Right atrium auricular region (tissue), 2 donors: ENCODE data around the gene EXOC4. TPM values are rescaled to one million over a fixed set of nuclear protein-coding genes. Genes with fewer than 3 reads are reported as not detected.

Experiments used
- DNase-seq: peaks from one replicate; pipeline ENCODE4 v3.0.0-alpha.2; 2019; ENCODE audit warnings: low spot score
- H3K27ac ChIP-seq, 2 donors: fragments of 200-600 bp; sonication (generic); 1 replicate in 1 of 2; 2 replicates in 1 of 2; pipeline ENCODE4 v1.5.1; 2016 to 2019
- H3K27me3 ChIP-seq, 2 donors: fragments of 200-600 bp; sonication (generic); one replicate each; pipeline versions ENCODE4 v1.5.1 to v1.6.0; 2017 to 2019
- H3K36me3 ChIP-seq: fragments of 200-600 bp; sonication (generic); one replicate; pipeline ENCODE4 v1.5.1; 2016
- H3K4me1 ChIP-seq, 2 donors: fragments of 200-600 bp; sonication (generic); one replicate each; pipeline versions ENCODE4 v1.5.1 to v1.6.0; 2017 to 2019
- H3K4me3 ChIP-seq, 2 donors: fragments of 200-600 bp; sonication (generic); 1 replicate in 1 of 2; 2 replicates in 1 of 2; pipeline ENCODE4 v1.5.1; 2017 to 2019; ENCODE audit warnings: mild to moderate bottlenecking in 1 of 2, moderate library complexity in 1 of 2
- H3K9me3 ChIP-seq, 2 donors: fragments of 200-600 bp; sonication (generic); one replicate each; pipeline ENCODE4 v1.5.1; 2019
- CTCF ChIP-seq, 2 donors: fragments of 200-600 bp; sonication (generic); IDR thresholded peaks; one replicate each; pipeline ENCODE4 v1.5.1; 2019; ENCODE audit warnings: antibody characterized with exemption in 2 of 2
- total RNA-seq, 2 donors: library from RNA; depleted of rRNA; stranded (reverse); fragments of >200 nt; gene quantifications; one replicate each; pipeline ENCODE4 v1.1.0, GENCODE V29; 2016

Gene EXOC4
- total RNA-seq, 2 donors from 2014 or later = 24.7 to 30.6 TPM

- Histone ChIP-seq H3K4me1 (peaks cover 0 to 11% of the 10 kb centered on the region in 2 donors), H3K9me3 (no peaks in the 10 kb centered on the region), H3K27me3 (no peaks in the 10 kb centered on the region), H3K4me3 (no peak overlapping the region), H3K27ac (no peak overlapping the region), H3K36me3 (no peaks in the 10 kb centered on the region)
- no peak for DNase-seq
- TF ChIP-seq CTCF (IDR thresholded peaks at IDR 0.05) = no peak
These were observed 570.1 kb downstream of the EXOC4 start for GRCh38 chr7:133822868-133823552.

- H3K27ac ChIP-seq = no peak overlapping the region
These were observed 571.3 kb downstream of the EXOC4 start for GRCh38 chr7:133824132-133824531.

GRCh38 chr7:133827707-133828623, 575.1 kb downstream of the EXOC4 start:
- Histone ChIP-seq H3K27me3 (no peaks in the 10 kb centered on the region), H3K4me1 (peaks cover 0 to 7% of the 10 kb centered on the region in 2 donors), H3K9me3 (no peaks in the 10 kb centered on the region), H3K27ac (no peak overlapping the region), H3K4me3 (no peak overlapping the region), H3K36me3 (no peaks in the 10 kb centered on the region)
- no peak for TF ChIP-seq CTCF (IDR thresholded peaks at IDR 0.05)
- no peak for DNase-seq

More at GRCh38 chr7:133824132-133824531, 571.3 kb downstream of the EXOC4 start:
- no peak for TF ChIP-seq CTCF (IDR thresholded peaks at IDR 0.05)
- H3K27me3 ChIP-seq = no peaks in the 10 kb centered on the region
- H3K9me3 ChIP-seq = no peaks in the 10 kb centered on the region
- H3K36me3 ChIP-seq = no peaks in the 10 kb centered on the region
- no peak for DNase-seq
- H3K4me1 ChIP-seq = peaks cover 0 to 14% of the 10 kb centered on the region in 2 donors
- no peak overlapping the region for H3K4me3 ChIP-seq

GRCh38 chr7:133828906-133829305, 576.0 kb downstream of the EXOC4 start:
- H3K4me1 ChIP-seq = peaks cover 0 to 7% of the 10 kb centered on the region in 2 donors
- no peak for TF ChIP-seq CTCF (IDR thresholded peaks at IDR 0.05)
- H3K36me3 ChIP-seq = no peaks in the 10 kb centered on the region
- H3K27me3 ChIP-seq = no peaks in the 10 kb centered on the region
- no peak for DNase-seq
- no peak overlapping the region for H3K4me3 ChIP-seq
- no peaks in the 10 kb centered on the region for H3K9me3 ChIP-seq
- no peak overlapping the region for H3K27ac ChIP-seq

- Histone ChIP-seq H3K4me3 (no peak overlapping the region), H3K9me3 (no peaks in the 10 kb centered on the region), H3K4me1 (peaks cover 0 to 7% of the 10 kb centered on the region in 2 donors), H3K27me3 (no peaks in the 10 kb centered on the region), H3K27ac (no peak overlapping the region), H3K36me3 (no peaks in the 10 kb centered on the region)
- TF ChIP-seq CTCF (IDR thresholded peaks at IDR 0.05) = no peak
- no peak for DNase-seq
These were observed 576.5 kb downstream of the EXOC4 start for GRCh38 chr7:133829336-133829897.
